Spinal cord (tissue), 10 donors: ENCODE results near the gene GUCD1. TPM values are rescaled to one million over a fixed set of nuclear protein-coding genes. Genes with fewer than 3 reads are reported as not detected.
A peak's percentile ranks its signal among the peaks of the same experiment; 100 is the strongest.
"Not testable (repeated sequence)": the region's sequence is repeated elsewhere in the genome, so short reads cannot be mapped to it uniquely, and the experiment has no call there.

Experiments used
- DNase-seq, 6 donors: peaks; one replicate each; pipeline versions ENCODE4 v3.0.0 to v3.0.0-alpha.2; 2013 to 2015; ENCODE audit warnings: low spot score in 6 of 6, low read depth in 4 of 6
- H3K27ac ChIP-seq: one replicate; pipeline ENCODE4 v1.5.1; 2013; ENCODE audit warnings: low read depth, low read length, control low read depth
- H3K27me3 ChIP-seq: one replicate; pipeline ENCODE4 v1.6.1; 2013; ENCODE audit warnings: low read length; ENCODE audit not compliant: control insufficient read depth, insufficient read depth
- H3K36me3 ChIP-seq: one replicate; pipeline ENCODE4 v1.6.1; 2013; ENCODE audit warnings: low read length; ENCODE audit not compliant: control insufficient read depth, insufficient read depth
- H3K4me1 ChIP-seq: one replicate; pipeline ENCODE4 v1.6.1; 2013; ENCODE audit warnings: low read length; ENCODE audit not compliant: control insufficient read depth, insufficient read depth
- H3K4me3 ChIP-seq: one replicate; pipeline ENCODE4 v1.5.1; 2013; ENCODE audit warnings: low read depth, low read length, control low read depth
- H3K9me3 ChIP-seq: one replicate; pipeline ENCODE4 v1.6.1; 2013; ENCODE audit warnings: low read length; ENCODE audit not compliant: control insufficient read depth, insufficient read depth
- WGBS: methylation state at CpG from one replicate; pipeline ENCODE4 v1.1.5; 2013; ENCODE audit warnings: missing lambda C conversion rate; ENCODE audit not compliant: insufficient coverage; 5-methylcytosine and 5-hydroxymethylcytosine counted together
- long read RNA-seq, 4 donors: transcript quantifications; one replicate each; lab custom pipeline, GENCODE V29; 2026
- polyA plus RNA-seq, 2 donors: library from polyadenylated mRNA; unstranded; fragments of 120-200 nt; gene quantifications; one replicate each; pipeline ENCODE4 v1.2.1, GENCODE V29; 2013; ENCODE audit not compliant: insufficient read length in 2 of 2
- total RNA-seq, 2 donors: library from RNA; depleted of rRNA in 1 of 2; stranded (reverse); fragments of 120-200 nt in 1 of 2; fragments of >200 nt in 1 of 2; gene quantifications; one replicate each; pipeline versions ENCODE4 v1.2.3 to v1.2.4, GENCODE V29; 2013 to 2014
- donor health status: healthy.

The GUCD1 gene
- total RNA-seq (10 to 100 TPM; 53.1 to 75.1 TPM), polyA plus RNA-seq (10 to 100 TPM; 51.7 to 62.9 TPM)
- long read RNA-seq, donor 1, transcript GUCD1-206 (6 exons, 3,613 nt) = major isoform, 5 of 11 reads
- long read RNA-seq, donor 1, partial matches to known transcripts = 0 of 11 reads
- long read RNA-seq, donor 1, other reads (novel, unspliced or antisense) = 0 of 11 reads
- long read RNA-seq, donor 2, partial matches to known transcripts = 0 of 9 reads
- long read RNA-seq, donor 2, other reads (novel, unspliced or antisense) = 0 of 9 reads
- long read RNA-seq, donor 3, transcript GUCD1-212 (2 exons, 510 nt) = major isoform, 5 of 107 reads
- long read RNA-seq, donor 3, partial matches to known transcripts = 27 of 107 reads
- long read RNA-seq, donor 3, other reads (novel, unspliced or antisense) = 75 of 107 reads
- long read RNA-seq, donor 4, transcript GUCD1-206 (6 exons, 3,613 nt) = major isoform, 8 of 526 reads
- long read RNA-seq, donor 4, partial matches to known transcripts = 222 of 526 reads
- long read RNA-seq, donor 4, other reads (novel, unspliced or antisense) = 290 of 526 reads

DNA sequence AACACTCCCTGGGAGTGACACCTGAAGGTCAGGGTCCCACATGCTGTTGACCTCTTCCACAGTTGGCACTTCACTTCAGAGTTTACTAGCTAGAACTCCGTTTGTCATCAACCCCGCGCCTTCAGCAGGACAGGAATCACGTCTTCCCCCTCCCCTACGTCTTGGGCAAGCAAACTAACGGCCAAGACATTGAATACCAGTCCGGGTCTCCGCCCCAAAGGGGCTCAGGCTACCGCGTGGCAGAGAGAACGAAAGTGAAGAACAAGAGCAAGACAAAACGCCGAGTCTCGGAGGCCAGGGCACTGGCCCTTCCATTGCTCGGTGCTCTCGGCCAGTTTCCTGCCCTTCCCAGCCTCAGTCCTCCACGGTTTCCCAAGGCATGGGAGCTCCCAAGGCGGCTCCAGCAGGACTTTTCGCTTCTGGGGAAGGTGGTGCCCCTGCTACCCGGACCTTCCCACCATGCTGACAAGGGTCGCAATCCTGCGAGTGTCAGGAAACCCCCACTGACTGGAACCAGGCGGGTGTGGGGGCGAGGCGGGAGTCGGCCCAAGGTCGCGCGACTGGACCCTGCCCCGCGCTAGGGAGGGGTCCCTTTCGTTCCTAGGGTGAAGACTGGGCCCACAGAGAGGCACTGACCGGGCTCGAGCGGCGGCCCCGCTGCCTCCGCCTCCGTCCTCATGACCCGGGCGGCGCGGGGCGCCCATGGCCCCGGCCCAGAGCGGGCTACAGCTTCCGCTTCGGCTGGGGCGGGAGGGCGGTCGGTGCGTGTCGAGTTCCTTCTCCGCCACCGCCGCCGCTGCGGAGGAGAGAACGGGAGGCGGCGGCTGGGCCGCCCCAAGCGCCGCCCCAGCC, at the start of gene GUCD1:
TSS of gene GUCD1 (minus strand) at position 826 of the 852 bp plus-strand sequence. CDS start at position 679, 147 bp downstream.
- Histone ChIP-seq H3K36me3 (peaks cover 33% of the 10 kb centered on the region), H3K27me3 (no peaks in the 10 kb centered on the region), H3K4me3 (peak within 1 kb of the TSS; percentile 81), H3K4me1 (peaks cover 30% of the 10 kb centered on the region), H3K27ac (peak within 1 kb of the TSS; percentile 99), H3K9me3 (no peaks in the 10 kb centered on the region)
- peak in 3 of 6 donors; percentile 6 to 19 (median 18) for DNase-seq
- WGBS = 0% methylated on average over 64 of the region's 64 CpGs

DNA sequence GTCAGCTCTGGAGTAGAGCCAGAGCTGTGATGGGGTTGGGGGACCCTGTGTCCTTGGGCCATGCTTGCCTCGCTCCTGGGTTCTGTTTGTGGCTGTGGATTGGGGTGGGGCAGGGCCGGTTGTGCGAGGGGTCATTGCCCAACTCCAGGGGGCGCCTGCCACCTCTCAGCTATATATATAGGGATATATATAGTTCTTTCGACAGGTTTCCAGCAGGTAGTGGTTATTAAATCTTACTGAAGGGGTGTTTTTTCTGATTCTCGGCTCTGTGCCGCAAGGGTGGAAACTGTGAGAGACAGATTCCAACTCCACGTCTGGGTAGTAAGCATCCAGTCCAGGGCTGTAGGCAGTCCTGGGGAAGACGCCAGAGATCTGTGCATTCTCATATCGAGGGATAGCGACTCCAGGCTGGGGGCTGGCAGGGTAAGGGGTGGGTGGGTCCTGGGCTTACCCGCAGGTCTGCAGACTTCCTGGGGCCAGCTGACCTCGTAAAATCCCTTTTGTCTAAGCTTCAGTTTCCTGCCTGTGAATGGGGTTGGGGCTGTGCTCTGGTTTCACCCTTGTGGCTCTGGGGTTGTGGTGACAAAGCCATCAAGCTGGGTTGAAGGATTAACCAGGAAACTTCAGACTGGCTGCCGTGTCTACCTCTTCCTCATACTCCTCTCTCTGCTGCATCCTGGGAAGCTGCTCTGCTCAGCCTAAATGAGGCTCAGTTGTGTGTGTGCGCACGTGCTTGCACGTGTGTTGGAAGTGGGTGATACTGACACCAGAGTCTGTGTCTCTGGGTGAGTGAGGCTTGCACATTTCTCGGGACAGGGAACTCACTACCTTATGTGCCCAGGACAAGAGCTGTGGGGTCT, 49.1 kb upstream of the GUCD1 start:
- not testable (repeated sequence) for H3K9me3 ChIP-seq, H3K27me3 ChIP-seq, H3K27ac ChIP-seq, DNase-seq, H3K4me3 ChIP-seq, H3K36me3 ChIP-seq
- WGBS = 37% methylated on average over 4 of the region's 18 CpGs
- peaks cover 11% of the 10 kb centered on the region for H3K4me1 ChIP-seq

DNA sequence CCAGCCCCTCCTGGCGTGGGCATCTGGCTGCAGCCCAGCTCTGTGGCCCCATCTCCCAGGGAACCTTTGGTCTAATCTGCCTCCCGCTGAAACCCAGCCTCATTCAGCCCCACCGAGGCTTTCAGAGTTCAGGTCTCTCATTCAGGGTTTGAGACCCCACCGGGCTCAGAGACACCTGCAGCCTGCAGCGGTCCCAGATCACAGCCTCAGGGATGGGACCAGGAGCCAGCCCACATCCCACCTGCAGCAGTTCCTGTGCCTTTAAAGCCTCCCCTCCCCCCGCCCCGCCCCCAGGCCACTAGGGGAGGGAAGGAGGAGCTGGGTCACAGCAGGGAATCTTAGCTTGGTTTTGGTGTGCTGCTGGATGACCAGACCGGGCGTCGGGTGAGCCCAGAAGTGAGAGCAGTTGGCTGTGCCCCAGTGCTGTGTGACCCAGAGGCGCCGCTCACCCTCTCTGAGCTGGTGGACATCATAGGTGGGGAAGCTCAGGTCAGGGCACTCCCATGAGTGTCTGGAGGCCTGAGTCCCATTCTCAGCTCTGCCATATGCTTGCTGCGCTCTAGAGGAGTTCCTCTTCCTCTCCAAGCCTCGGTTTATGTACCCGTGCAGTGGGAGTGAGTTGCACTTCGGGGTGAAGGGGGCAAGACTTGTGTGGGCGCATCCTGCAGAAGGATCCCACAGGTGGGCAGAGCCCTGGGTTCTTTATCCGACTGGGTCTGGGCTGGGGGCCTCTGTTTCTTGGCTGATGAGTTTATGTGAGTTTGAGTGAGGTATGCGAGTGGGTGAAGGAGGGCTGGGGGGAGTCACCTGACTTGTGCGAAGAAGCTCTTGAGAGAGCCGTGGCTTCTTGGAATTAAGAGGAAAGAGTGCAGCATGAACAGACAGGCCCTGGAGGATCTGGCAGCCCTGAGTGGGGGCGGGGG, 48.2 kb upstream of the GUCD1 start, which contains the start of gene GGT1:
TSS of gene GGT1 (plus strand) at position 347 of the 923 bp plus-strand sequence. CDS start 7,889 bp downstream, outside the sequence.
- not testable (repeated sequence) for H3K4me3 ChIP-seq, DNase-seq, H3K27ac ChIP-seq, H3K36me3 ChIP-seq, H3K9me3 ChIP-seq, H3K27me3 ChIP-seq
- peaks cover 11% of the 10 kb centered on the region for H3K4me1 ChIP-seq
- 58% methylated on average over 16 of the region's 22 CpGs for WGBS

DNA sequence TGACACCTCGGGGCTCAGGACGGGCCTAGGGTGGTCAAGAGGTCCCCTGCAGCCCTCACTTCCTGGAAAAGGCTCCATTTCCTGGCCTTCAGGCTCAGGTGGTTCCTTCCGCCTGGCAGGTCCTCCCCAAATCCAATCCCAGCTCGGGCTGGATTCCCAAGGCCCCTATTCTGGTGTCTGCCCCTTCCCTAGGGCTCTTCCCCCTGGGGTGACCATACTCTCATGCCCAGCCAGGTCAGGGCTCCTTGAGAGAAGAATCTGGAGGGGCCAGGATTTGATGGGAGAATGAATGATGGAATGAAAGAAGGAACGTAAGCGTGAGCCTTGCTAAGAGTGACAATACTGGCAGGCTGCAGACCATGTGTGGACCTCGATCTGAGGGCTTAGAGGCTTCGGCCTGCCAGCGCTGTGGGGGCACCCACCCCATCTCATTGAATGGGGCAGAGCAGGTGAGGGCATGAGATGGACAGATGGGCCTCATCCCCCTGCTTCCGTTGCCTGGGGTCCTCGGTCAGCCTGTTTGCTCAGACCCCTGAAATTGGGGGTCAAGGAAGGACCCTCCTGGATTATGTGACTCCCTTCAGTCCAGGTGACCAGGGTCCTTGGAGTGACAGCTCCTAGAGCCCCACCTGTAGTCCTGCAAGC, 47.3 kb upstream of the GUCD1 start:
- WGBS = 82% methylated on average over 9 of the region's 11 CpGs
- H3K27me3 ChIP-seq = not testable (repeated sequence)

DNA sequence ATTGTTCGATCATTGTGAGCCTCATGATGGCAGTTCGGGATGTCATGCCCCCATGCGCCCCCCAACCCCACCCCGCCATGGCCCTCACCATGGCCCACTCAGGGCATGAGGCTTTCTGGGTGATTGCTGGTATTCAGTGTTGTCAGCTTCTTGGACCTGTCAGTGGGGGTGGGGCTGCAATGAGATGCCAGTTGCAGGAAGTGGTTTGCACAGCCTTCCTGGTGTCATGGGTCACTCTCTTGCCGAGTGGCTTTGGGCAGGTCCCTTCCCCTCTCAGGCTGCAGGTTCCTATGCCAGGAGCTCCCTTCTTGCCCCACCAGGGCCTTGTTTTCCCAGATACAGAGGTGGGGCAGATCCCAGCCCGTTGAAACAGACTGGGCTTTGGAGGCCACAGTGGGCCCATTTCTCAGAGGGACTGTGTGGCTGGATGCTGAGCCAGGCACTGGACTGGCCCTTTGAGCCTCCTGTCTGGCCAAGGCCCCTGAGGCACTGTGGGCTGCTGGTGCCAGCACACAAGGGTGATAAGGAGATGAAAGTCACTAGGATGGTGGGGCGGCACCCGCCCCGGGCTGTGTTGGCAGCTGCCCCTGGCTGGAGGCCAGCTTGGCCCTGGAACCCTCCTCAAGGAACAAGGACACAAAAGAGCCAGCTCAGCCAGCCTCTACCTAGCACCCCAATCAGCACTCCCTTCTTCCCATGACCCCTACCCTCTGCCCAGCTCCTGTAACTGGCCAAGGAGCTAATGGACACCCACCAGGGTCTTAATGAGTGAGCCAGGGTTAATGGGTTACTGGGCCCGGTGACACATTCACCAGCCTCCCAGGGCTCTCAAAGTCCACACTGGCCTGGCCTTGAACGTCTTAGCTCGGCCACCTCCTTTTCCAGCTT, 46.5 kb upstream of the GUCD1 start:
- no peaks in the 10 kb centered on the region for H3K27me3 ChIP-seq
- WGBS = 75% methylated on average over 8 of the region's 12 CpGs
- no peak overlapping the region for H3K4me3 ChIP-seq
- H3K27ac ChIP-seq = no peak overlapping the region
- peaks cover 11% of the 10 kb centered on the region for H3K4me1 ChIP-seq
- no peak for DNase-seq
- H3K9me3 ChIP-seq = no peaks in the 10 kb centered on the region
- H3K36me3 ChIP-seq = no peaks in the 10 kb centered on the region

More for the DNA sequence above, 47.3 kb upstream of the GUCD1 start:
- DNase-seq, H3K36me3 ChIP-seq, H3K4me3 ChIP-seq, H3K27ac ChIP-seq, H3K9me3 ChIP-seq: not testable (repeated sequence)
- H3K4me1 ChIP-seq = peaks cover 11% of the 10 kb centered on the region

DNA sequence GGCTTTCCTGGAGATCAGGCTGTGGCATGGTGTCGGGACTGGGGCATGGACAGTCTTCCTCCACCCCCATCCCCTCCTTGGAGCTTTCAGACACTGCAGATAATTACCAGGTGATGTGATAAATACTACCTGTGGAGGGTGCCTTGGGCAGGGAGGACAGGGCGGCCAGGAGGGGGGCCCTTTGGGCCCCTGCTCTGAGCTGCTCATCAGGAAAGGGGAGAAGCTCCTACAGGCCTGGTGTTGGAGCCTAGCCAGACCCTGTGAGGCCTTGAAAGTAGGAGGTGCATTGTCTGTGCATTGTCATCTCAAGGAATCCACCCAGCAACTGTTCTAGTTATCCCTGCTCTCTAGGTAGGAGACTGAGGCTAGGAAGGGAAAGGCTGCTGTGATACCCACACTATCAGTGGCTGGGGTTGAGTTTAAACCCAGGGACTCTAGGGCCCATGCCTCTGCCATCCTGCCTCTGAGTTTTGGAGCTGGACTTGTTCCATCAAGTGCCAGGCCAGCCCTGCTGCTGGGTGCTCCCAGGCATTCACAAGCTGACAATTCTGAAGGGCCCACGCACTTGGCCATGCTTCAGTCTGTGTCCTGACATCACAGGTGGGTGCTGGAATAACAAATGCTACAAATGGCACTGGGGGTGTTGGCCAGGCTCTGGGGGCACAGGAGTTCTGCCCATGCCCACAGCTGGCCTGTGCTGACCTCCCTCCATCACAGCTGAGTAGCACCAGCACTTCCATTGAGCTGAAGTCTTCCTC, 45.2 kb upstream of the GUCD1 start:
- peaks cover 14% of the 10 kb centered on the region for H3K4me1 ChIP-seq
- not testable (repeated sequence) for DNase-seq, H3K27ac ChIP-seq, H3K4me3 ChIP-seq, H3K9me3 ChIP-seq, H3K36me3 ChIP-seq, H3K27me3 ChIP-seq
- WGBS = 79% methylated on average over 2 of the region's 3 CpGs

DNA sequence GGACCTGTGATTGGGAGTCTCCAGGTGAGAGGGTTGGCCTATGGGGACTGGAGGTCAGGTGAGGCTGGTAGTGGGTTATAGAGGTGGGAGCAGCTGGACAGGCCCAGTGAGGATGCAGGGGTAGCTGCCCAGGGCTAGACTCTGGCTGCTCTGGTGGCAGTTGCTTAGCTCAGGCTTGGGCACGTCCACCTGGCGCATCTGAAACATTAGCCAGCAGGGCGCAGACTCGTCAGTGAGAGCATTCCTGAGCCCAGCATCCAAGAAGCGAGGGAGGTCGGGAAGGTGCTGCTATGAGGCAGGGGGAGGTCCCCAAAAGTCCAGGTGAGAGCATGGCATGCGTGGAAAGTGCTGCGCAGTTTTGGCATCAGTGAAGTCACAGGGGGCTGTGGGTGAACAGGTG, 44.6 kb upstream of the GUCD1 start:
- Histone ChIP-seq H3K27ac (no peak overlapping the region), H3K36me3 (no peaks in the 10 kb centered on the region)

More for the DNA sequence above, 44.6 kb upstream of the GUCD1 start:
- 76% methylated on average over 7 of the region's 8 CpGs for WGBS
- Histone ChIP-seq H3K9me3 (no peaks in the 10 kb centered on the region), H3K27me3 (no peaks in the 10 kb centered on the region), H3K4me1 (peaks cover 21% of the 10 kb centered on the region), H3K4me3 (no peak overlapping the region)
- DNase-seq = no peak
